GM12891 (cell line): ENCODE measurements around the gene AUP1.

ENCODE experiments used
- PAX5 ChIP-seq: IDR thresholded peaks from 2 replicates; pipeline ENCODE4 v1.6.1; 2011; ENCODE audit warnings: low read length, moderate library complexity, mild to moderate bottlenecking; ENCODE audit not compliant: insufficient read depth, severe bottlenecking
- POLR2A ChIP-seq: IDR thresholded peaks from 2 replicates; pipeline ENCODE4 v1.6.1; 2011; ENCODE audit warnings: low read depth, low read length, control low read depth
- POLR2AphosphoS5 ChIP-seq: IDR thresholded peaks from 2 replicates; pipeline ENCODE4 v1.6.1; 2011; ENCODE audit warnings: low read depth, low read length, control low read depth
- POU2F2 ChIP-seq: IDR thresholded peaks from 2 replicates; pipeline ENCODE4 v1.6.1; 2011; ENCODE audit warnings: low read depth, mild to moderate bottlenecking, control low read depth, low read length, moderate library complexity
- SPI1 ChIP-seq: IDR thresholded peaks from 2 replicates; pipeline ENCODE4 v1.6.1; 2011; ENCODE audit warnings: low read depth, low read length, control low read depth
- TAF1 ChIP-seq: IDR thresholded peaks from 2 replicates; pipeline ENCODE4 v1.6.1; 2011; ENCODE audit warnings: low read depth, low read length, control low read depth

GRCh38 chr2:74510272-74510671 lies 19.2 kb downstream of the AUP1 start:
- TF ChIP-seq POLR2A = no peak
- no peak for TF ChIP-seq POLR2AphosphoS5
- TF ChIP-seq PAX5 = no peak
- no peak for TF ChIP-seq SPI1
- no peak for TF ChIP-seq TAF1
- no peak for TF ChIP-seq POU2F2
